ENCODE measurements around the gene ZNF469.

Gene ZNF469

GRCh38 chr16:88411951-88412576 lies 29.3 kb downstream of the ZNF469 start:
- no peak for FAIRE-seq

- no peak for FAIRE-seq
Observed at GRCh38 chr16:88412766-88413165, 30.0 kb downstream of the ZNF469 start.

- FAIRE-seq: no peak
Observed at GRCh38 chr16:88413231-88413630, 30.5 kb downstream of the ZNF469 start.

- no peak for FAIRE-seq
Observed at GRCh38 chr16:88413631-88414030, 30.9 kb downstream of the ZNF469 start.

GRCh38 chr16:88414521-88415380 lies 32.0 kb downstream of the ZNF469 start:
- no peak for FAIRE-seq

GRCh38 chr16:88415381-88415705 lies 32.6 kb downstream of the ZNF469 start:
- FAIRE-seq: no peak

- FAIRE-seq: no peak
Observed at GRCh38 chr16:88415713-88416323, 33.1 kb downstream of the ZNF469 start.

GRCh38 chr16:88416686-88417085 lies 33.9 kb downstream of the ZNF469 start:
- FAIRE-seq: no peak

- no peak for FAIRE-seq
Observed at GRCh38 chr16:88417684-88418476, 35.1 kb downstream of the ZNF469 start.

GRCh38 chr16:88418869-88419268 lies 36.1 kb downstream of the ZNF469 start:
- no peak for FAIRE-seq

- no peak for FAIRE-seq
Observed at GRCh38 chr16:88419790-88420189, 37.0 kb downstream of the ZNF469 start.

GRCh38 chr16:88420496-88420895 lies 37.7 kb downstream of the ZNF469 start:
- no peak for FAIRE-seq

GRCh38 chr16:88421301-88421700 lies 38.5 kb downstream of the ZNF469 start:
- FAIRE-seq: no peak

- FAIRE-seq: no peak
Observed at GRCh38 chr16:88421871-88422433, 39.2 kb downstream of the ZNF469 start.

GRCh38 chr16:88422733-88423447 lies 40.1 kb downstream of the ZNF469 start:
- FAIRE-seq: no peak

GRCh38 chr16:88423448-88423850 lies 40.7 kb downstream of the ZNF469 start:
- FAIRE-seq: no peak

- FAIRE-seq: no peak
Observed at GRCh38 chr16:88424587-88425235, 42.0 kb downstream of the ZNF469 start.

GRCh38 chr16:88426018-88426417 lies 43.3 kb downstream of the ZNF469 start:
- no peak for FAIRE-seq

- no peak for FAIRE-seq
Observed at GRCh38 chr16:88427376-88427775, 44.6 kb downstream of the ZNF469 start.

- FAIRE-seq: no peak
Observed at GRCh38 chr16:88428156-88428555, 45.4 kb downstream of the ZNF469 start.

GRCh38 chr16:88428616-88429386 lies 46.0 kb downstream of the ZNF469 start:
- FAIRE-seq: no peak
